Measurements from ENCODE around the gene CCDC107. TPM values are rescaled to one million over a fixed set of nuclear protein-coding genes. Genes with fewer than 3 reads are reported as not detected.
A peak's percentile ranks its signal among the peaks of the same experiment; 100 is the strongest.

The CCDC107 gene
- polyA plus RNA-seq, 10 donors, result 13.8 to 23.0 (median 17.6) TPM

GRCh38 chr9:35681341-35682002 lies 23.4 kb downstream of the CCDC107 start:
- DNase-seq, result no peak

GRCh38 chr9:35682051-35682450 lies 24.0 kb downstream of the CCDC107 start:
- peak in 1 of 3 donors; percentile 26 for DNase-seq

DNA sequence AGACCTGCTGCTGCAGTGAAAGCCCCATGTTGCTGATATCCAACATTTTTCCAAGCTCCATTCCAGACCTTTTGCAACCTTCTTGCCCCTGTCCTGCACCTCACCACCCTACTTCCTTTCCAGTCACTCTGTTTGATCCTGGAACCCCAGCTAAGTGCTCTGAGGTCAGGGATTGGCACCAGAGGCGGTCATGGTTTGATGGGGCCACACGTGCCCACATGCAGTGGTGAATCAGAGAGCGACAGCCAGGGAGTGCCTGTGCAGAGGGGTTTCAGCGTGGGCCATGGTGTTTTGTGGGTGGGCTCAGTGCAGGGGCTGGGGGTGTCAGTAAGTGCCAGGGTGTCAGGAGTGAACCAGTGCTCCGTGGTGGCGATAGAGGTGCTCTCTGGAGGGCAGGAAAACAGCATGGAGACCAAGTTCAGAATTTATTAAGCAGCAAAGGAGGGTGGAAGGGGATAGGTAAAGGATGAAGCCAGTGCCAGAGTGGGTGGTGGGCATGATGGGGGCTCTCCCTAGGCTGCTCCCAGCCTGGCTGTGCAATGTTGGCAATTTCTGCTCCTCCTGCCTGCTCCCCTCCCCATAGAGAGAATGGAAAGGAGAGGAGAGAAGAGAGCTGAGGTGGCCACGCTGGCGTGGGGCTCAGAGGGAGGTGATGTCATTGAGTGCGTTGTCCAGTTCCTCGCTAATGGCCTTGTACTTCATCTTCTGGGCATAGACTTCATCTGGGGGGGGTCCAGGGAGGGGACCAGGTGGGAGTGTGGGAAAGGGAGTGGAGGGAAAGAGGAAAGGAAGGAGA lies 24.6 kb downstream of the CCDC107 start:
- no peak for DNase-seq

DNA sequence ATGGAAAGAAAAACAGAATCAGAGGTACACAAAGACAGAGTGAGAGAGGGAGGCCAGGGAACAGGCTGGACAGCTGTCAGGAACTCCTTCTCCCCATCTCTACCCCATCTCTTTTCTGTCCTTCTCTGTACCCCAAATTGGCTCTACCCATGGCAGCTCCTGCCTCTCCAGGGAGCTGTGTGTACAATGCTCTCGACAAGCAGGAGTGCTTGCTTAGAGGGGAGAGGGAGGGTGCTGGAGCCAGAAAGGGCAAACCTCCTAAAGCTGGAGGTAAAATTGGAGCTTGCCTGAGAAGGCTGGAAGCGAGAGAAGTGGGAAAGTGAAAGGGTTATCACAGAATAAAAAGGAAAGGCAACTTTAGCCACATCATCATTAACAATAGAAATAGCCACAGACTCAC lies 25.2 kb downstream of the CCDC107 start:
- DNase-seq, result no peak

DNA sequence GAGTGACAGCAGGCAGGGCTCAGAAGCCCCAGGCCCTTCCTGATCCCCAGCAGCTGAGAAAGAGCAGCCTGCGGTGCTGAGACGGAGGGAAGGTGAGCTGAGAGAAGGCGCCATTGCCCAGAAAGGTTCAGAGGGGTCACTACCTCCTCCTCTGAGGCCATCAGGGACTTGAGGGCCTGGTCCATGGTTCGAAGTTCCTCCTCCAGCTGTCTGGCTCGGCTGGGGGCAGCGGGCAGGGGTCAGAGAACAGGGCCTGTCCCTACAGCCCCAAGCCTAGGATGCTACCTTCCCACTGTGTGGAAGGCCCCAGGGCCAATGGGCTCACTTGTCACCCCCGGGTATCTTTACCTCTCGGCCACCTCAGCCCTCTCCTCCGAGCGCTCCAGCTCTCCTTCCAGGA lies 26.8 kb downstream of the CCDC107 start:
- DNase-seq, result no peak

DNA sequence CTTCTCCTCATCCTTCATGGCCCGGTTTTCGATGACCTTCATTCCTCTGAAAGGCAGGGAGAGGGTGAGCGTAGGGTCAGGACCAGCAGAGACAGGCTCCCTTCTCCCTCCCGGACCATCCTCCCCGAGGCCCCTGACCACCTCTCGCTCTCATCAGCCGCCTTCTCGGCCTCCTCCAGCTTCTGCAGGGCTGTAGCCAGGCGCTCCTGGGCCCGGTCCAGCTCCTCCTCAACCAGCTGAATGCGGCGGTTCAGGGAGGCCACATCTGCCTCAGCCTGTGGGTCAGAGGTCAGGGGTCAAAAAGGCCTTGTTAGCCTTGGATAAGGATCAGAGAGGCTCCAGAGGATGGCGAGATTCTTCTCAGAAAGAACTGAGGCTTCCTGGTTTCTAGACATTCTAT lies 27.4 kb downstream of the CCDC107 start:
- DNase-seq, result no peak

DNA sequence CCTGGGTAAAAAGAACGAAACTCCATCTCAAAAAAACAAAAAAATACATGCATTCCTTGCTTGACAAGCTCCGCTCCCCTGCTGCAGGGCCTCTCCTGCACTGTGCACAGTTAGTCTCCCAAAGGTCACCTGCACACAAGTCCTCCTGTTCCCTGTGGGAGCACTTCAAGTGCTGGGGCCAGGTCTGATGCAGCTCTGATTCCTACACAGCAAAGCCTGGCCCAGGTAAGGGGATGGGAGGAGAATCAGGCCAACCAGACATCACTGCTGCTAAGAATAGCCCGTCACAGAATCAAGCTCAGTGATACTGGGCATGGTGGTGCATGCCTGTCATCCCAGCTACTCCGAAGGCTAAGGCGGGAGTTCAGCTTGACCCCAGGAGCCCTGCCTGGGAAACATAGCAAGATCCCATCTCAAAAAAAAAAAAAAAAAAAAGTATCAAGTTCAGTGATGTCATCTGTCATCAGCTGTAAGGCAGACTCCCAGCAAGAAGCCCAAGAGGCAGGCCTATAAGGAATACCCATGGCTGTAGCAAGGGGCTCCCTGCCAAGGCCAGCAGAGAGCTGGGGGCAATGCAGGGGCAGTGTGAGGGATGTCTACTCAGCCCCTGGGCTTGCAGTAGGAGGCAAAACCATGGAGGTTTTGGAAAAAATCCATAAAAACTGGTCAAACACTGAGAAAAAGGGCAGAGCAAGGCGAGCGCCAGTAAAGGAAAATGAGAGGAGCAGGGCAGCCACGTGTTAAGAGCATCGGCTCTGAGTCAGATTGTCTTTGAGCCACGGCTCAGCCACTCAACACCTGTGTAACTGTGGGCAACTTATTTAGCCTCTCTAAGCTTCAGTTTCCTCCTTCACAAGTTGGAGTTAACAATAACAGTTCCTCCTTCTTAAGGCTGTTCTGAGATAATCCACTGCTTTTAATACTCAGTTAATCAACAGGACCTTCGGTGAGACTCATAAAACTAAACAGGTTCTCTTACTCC lies 28.4 kb downstream of the CCDC107 start:
- DNase-seq, result peak in 1 of 3 donors; percentile 63

- no peak for DNase-seq
Measured at GRCh38 chr9:35687306-35687705, 29.2 kb downstream of the CCDC107 start.

DNA sequence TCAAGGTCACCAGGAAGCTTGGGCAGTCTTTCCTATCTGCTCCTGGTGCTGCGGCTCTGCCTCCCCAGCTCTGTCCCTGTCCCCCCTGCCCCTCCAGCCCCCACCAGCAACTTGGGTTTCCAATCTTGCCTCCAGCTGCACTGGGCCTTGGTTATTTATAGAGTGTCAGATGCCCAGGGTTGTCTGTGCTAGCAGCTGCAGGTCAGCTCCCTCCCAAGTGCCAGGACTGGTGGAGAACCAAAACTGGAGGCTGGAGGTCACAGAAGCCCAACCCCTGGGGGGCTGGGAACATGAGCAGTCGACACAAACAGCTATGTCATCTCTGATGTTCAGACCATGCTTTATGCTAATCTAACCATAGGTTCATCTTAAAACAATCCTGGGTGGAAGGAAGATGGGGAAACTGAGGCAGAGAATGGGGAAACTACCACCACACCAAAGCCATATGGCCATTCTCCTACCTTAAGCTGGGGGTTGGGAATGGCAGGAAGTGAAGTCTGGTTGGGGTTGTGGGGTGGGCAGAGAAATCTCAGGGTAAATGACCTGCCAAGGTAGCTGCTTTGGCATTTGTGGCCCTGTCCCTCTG lies 30.0 kb downstream of the CCDC107 start:
- DNase-seq, result peak in 1 of 3 donors; percentile 42

- DNase-seq, result no peak
Measured at GRCh38 chr9:35688558-35689541, 30.8 kb downstream of the CCDC107 start.

DNA sequence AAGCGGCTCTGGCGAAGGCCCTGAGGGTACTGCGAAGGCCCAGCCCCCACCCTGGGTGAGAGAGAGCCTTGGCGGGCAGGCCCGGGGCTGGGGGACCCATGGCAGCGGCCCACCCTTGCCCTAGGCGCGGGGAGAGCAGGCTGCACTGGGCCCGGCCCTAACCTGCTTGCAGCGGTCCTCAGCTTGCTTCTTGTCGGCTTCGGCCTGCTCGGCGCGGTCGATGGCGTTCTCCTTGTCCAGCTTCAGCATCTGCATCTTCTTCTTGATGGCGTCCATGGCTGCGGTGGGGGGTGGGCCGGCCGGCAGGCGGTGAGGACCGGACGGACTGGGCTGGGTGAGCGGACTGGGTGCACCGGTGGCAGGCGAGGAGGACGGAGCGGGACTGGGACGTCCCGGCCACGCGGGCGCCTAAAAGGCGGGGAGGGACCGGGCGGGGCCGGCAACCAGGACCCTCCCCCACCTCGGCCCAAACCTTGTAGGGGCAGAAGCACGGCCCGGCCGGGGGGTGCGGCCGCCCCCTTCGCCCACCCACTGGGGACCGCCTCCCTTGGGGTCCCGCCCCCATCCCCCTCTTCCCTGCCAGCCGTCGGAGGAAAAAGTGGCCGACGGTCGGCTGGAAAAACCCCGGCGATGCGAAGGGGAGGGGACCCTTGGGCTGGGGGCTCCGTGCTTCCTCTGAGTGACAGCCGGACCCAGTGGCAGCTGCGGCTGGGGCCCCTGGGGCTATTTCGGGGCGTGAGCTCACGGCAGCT lies 31.6 kb downstream of the CCDC107 start, which contains the start of gene TPM2:
Gene TPM2 (minus strand): TSS at position 384 of the 752 bp plus-strand sequence. CDS start 108 bp downstream, at position 276.
- peak; percentile 82 to 91 (median 88) for DNase-seq

- peak in 1 of 3 donors; percentile 89 for DNase-seq
Measured at GRCh38 chr9:35690294-35690613, 32.2 kb downstream of the CCDC107 start.

DNA sequence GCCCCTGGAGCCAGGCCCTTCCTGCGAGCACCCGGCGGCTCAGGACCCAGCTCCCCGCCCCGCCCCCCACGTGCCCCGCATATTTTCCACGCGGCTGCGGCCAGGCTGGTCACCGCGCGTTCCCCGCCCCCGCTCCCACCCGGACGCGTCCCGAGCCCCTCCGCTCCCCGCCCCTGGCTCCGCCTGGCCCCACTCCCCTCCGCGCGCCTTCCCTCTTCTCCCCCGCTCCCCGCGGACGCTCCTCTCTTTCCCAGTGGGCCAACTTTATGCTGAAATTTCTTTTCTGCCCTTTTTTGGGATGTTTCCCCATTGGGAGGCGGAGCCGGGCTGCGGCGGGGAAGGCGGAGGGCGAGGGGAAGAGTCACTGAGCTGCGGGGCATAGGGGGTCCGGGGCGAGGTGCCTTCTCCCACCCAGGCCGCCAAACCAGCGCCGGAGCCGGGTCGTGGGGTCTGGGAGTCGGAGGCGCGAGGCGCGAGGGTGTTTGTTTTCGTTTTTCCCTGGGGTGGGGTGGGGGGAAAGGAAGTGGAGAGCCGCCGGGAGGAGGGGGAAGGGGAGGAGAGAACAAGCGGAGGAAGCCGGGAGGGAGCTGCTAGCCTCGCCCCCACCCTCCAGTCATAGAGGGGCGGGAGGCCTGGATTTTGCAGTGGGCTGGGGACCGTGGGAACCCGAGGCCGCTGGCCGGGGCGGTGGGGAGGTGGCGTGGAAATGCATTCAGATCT lies 32.7 kb downstream of the CCDC107 start:
- DNase-seq, result peak; percentile 81 to 92 (median 82)

DNA sequence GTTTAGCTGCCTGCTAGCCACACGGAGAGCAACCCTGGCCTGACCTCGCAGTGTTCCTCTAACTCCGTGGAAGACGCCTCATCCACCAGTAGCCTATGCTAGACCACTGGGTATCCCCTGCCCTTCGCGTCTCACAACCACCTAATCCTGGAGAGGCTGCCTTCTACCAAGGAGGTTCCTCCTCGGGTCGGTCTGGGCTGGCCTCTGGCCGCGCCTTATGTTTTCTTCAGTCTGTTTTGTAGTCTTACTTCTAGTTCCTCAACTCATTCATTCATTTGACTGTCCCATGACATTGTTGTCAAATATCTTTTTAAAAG lies 33.2 kb downstream of the CCDC107 start:
- DNase-seq, result no peak

DNA sequence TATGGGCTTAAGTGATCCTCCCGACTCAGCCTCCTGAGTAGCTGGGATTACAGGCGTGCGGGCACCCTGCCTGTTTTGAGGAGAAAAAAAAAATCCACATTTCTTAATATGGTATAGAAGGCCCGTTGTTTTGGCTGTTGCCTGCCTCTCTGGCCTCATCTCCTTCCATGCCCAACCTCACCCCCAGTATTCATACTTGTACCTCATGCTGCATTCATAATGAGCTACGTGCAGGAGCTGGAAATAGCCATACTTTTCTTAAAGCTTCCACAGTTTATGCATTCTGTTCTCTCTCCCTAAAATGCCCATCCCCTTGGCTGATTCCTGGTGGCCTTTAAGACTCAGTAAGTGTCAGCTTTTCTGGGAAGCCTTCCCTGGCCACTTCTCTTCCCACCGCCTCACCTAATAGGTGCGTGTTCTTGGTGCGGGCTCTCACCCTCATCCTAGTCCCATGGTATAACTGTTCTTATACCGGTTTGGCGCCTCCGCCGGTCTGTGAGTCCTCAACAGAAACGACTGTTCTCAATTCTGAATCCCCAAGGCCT lies 33.7 kb downstream of the CCDC107 start:
- DNase-seq, result peak in 1 of 3 donors; percentile 24

GRCh38 chr9:35695943-35696401 lies 37.9 kb downstream of the CCDC107 start:
- DNase-seq, result no peak

DNA sequence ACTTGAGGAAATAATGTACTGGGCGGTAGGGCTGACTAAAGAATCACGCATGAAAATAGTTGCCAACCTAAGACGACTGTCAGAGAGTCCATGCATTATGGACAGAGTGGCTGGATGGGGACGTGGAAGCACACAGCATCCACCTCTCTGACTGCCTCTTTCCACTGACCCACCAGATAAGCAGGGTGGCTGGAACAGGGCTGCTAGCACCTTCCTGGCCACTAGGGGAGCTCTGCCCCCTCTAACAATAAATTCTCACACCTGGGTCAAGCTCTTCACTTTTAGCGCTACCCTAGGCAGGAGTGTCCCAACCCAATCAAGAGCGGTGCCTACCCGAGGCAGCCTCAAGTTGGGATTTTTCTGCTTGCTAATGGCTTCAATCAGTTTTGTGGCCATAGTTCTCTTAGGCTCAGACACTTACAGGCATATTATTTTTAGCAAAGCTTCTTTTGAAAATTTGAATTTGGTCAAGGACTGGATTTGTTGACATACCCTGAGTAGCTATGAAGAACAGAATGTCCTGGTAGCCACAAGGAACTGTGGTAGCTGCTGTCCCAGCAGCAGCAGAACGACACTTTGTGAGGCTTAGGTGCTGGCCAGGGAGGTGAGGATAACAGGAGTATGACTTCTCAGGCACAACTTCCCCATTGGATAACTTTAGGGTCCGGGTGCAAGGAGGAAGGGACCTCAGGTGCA lies 38.6 kb downstream of the CCDC107 start:
- DNase-seq, result peak in 2 of 3 donors; percentile 35 to 58

DNA sequence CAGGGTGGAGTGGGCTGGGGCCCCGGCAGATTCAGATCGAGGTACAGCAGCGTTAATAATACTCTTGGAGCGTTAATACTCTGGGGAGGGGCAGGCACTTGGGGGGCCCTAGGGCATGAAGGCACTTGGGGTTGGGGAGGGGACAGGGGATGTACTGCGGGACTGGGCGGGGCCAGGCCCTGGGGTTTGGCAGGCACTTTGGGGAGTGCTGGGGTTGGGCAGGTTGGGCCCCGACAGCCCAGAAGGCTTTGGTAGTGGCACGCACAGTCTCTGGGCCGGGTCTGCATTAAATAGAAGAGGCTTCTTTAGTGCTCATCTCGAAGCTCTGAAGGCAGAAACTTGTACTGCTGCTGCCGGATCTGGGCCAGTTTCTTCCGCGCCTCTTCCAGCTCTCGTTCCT lies 39.4 kb downstream of the CCDC107 start:
- no peak for DNase-seq

All from muscle of back (tissue), 11 donors.